Measurements from ENCODE around the gene TEX261.

The TEX261 gene

GRCh38 chr2:70984576-70985282, 9.9 kb downstream of the TEX261 start:
- peak; percentile 91 for DNase-seq (ENCODE audit: low spot score)
- TF ChIP-seq, protein P1, sequence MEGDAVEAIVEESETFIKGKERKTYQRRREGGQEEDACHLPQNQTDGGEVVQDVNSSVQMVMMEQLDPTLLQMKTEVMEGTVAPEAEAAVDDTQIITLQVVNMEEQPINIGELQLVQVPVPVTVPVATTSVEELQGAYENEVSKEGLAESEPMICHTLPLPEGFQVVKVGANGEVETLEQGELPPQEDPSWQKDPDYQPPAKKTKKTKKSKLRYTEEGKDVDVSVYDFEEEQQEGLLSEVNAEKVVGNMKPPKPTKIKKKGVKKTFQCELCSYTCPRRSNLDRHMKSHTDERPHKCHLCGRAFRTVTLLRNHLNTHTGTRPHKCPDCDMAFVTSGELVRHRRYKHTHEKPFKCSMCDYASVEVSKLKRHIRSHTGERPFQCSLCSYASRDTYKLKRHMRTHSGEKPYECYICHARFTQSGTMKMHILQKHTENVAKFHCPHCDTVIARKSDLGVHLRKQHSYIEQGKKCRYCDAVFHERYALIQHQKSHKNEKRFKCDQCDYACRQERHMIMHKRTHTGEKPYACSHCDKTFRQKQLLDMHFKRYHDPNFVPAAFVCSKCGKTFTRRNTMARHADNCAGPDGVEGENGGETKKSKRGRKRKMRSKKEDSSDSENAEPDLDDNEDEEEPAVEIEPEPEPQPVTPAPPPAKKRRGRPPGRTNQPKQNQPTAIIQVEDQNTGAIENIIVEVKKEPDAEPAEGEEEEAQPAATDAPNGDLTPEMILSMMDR (IDR thresholded peaks at IDR 0.05; ENCODE audit: borderline replicate concordance, control extremely low read depth, extremely low read depth, insufficient read depth, missing control alignments) = peak; percentile 94
- in situ Hi-C loops (cut with MboI; ENCODE audit: low sequenced_read_pairs, unreplicated experiment) = no loop called here

DNA sequence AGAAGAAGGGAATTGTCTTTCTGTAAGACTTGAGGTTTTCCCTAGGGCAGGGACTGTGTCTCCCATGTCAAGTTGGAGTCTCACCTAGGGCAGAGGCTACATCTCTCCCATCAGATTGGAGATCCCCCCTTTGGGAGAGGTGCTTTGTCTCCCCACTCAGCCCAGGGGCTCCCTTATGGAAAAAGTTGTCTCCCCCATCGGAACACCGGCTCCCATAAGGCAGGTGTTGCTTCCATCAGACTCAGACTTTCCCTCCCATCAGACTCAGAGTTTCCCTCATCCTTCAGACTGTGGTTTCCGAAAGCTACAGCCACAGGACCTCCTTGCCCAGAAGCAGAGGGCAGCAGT, 10.5 kb downstream of the TEX261 start:
- TF ChIP-seq, protein P1 (IDR thresholded peaks at IDR 0.05; ENCODE audit: borderline replicate concordance, control extremely low read depth, extremely low read depth, insufficient read depth, missing control alignments) = no peak
- in situ Hi-C loops (cut with MboI; ENCODE audit: low sequenced_read_pairs, unreplicated experiment) = no loop called here
- DNase-seq (ENCODE audit: low spot score) = no peak

- no peak for DNase-seq (ENCODE audit: low spot score)
- in situ Hi-C loops (cut with MboI; ENCODE audit: low sequenced_read_pairs, unreplicated experiment) = no loop called here
These were observed 11.0 kb downstream of the TEX261 start for GRCh38 chr2:70983506-70984227.

GRCh38 chr2:70982971-70983370, 11.7 kb downstream of the TEX261 start:
- no peak for DNase-seq (ENCODE audit: low spot score)
- in situ Hi-C loops (cut with MboI; ENCODE audit: low sequenced_read_pairs, unreplicated experiment) = no loop called here
- TF ChIP-seq, protein P1 (IDR thresholded peaks at IDR 0.05; ENCODE audit: borderline replicate concordance, control extremely low read depth, extremely low read depth, insufficient read depth, missing control alignments) = no peak

More at GRCh38 chr2:70983506-70984227, 11.0 kb downstream of the TEX261 start:
- TF ChIP-seq, protein P1 (IDR thresholded peaks at IDR 0.05; ENCODE audit: borderline replicate concordance, control extremely low read depth, extremely low read depth, insufficient read depth, missing control alignments) = no peak

- DNase-seq (ENCODE audit: low spot score) = no peak
These were observed 12.5 kb downstream of the TEX261 start for GRCh38 chr2:70981866-70982810.

More at GRCh38 chr2:70981866-70982810, 12.5 kb downstream of the TEX261 start:
- in situ Hi-C loops (cut with MboI; ENCODE audit: low sequenced_read_pairs, unreplicated experiment) = no loop called here
- TF ChIP-seq, protein P1 (IDR thresholded peaks at IDR 0.05; ENCODE audit: borderline replicate concordance, control extremely low read depth, extremely low read depth, insufficient read depth, missing control alignments) = no peak

Measured in GM13976 (cell line).